PFSK-1 (cell line): ENCODE data around the gene OBP2B.

Experiments used
- FOXP2 ChIP-seq: optimal IDR thresholded peaks from 2 replicates; pipeline ENCODE3; 2011; ENCODE audit warnings: borderline replicate concordance, control low read depth, inconsistent platforms; ENCODE audit not compliant: insufficient read depth; ENCODE audit errors: extremely low read length, extremely low read depth
- POLR2AphosphoS5 ChIP-seq: IDR thresholded peaks from 2 replicates; pipeline ENCODE4 v1.6.1; 2012; ENCODE audit warnings: low read depth, mild to moderate bottlenecking, control low read depth, low read length, moderate library complexity
- SIN3A ChIP-seq: IDR thresholded peaks from 2 replicates; pipeline ENCODE4 v1.6.1; 2012; ENCODE audit warnings: mild to moderate bottlenecking, low read length, moderate library complexity, borderline replicate concordance; ENCODE audit not compliant: insufficient read depth
- TAF1 ChIP-seq: IDR thresholded peaks from 2 replicates; pipeline ENCODE4 v1.6.1; 2012; ENCODE audit warnings: low read length, control low read depth, borderline replicate concordance; ENCODE audit not compliant: insufficient read depth
- TF ChIP-seq, protein P1 (sequence below), 2 experiments: IDR thresholded peaks; 2 replicates each; pipeline versions ENCODE4 v1.6.1 to v1.8.0; 2011 to 2012; ENCODE audit warnings: low read depth in 2 of 2, low read length in 2 of 2, control low read depth in 1 of 2, inconsistent platforms in 1 of 2, mild to moderate bottlenecking in 1 of 2, moderate library complexity in 1 of 2; ENCODE audit not compliant: insufficient read depth in 1 of 2

OBP2B gene

DNA sequence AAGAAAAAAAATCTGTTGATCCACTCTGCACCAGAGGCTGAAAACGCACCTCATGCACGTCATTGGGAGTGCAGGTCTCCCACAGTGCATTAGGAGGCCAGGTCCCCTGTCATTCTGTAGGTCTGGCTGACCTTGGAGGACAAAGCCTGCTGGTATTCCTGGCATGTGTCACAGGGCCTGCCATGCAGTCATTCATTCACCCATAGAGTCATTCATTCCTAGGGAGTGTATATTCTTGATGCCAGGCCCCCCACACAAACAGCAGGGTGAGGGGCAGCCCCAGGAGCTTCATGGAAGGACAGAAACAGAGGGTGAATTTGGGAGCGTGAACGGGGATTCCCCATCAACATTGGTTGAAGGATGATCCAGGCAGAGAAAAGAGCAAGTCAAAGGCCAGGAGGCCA lies 47.5 kb downstream of the OBP2B start:
- TF ChIP-seq TAF1: no peak
- no peak for TF ChIP-seq POLR2AphosphoS5
- no peak for TF ChIP-seq SIN3A
- TF ChIP-seq, protein P1, sequence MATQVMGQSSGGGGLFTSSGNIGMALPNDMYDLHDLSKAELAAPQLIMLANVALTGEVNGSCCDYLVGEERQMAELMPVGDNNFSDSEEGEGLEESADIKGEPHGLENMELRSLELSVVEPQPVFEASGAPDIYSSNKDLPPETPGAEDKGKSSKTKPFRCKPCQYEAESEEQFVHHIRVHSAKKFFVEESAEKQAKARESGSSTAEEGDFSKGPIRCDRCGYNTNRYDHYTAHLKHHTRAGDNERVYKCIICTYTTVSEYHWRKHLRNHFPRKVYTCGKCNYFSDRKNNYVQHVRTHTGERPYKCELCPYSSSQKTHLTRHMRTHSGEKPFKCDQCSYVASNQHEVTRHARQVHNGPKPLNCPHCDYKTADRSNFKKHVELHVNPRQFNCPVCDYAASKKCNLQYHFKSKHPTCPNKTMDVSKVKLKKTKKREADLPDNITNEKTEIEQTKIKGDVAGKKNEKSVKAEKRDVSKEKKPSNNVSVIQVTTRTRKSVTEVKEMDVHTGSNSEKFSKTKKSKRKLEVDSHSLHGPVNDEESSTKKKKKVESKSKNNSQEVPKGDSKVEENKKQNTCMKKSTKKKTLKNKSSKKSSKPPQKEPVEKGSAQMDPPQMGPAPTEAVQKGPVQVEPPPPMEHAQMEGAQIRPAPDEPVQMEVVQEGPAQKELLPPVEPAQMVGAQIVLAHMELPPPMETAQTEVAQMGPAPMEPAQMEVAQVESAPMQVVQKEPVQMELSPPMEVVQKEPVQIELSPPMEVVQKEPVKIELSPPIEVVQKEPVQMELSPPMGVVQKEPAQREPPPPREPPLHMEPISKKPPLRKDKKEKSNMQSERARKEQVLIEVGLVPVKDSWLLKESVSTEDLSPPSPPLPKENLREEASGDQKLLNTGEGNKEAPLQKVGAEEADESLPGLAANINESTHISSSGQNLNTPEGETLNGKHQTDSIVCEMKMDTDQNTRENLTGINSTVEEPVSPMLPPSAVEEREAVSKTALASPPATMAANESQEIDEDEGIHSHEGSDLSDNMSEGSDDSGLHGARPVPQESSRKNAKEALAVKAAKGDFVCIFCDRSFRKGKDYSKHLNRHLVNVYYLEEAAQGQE (IDR thresholded peaks at IDR 0.05; ENCODE audit: insufficient read depth in 1 of 2, low read depth in 2 of 2, low read length in 2 of 2): no peak
- no peak for TF ChIP-seq FOXP2

DNA sequence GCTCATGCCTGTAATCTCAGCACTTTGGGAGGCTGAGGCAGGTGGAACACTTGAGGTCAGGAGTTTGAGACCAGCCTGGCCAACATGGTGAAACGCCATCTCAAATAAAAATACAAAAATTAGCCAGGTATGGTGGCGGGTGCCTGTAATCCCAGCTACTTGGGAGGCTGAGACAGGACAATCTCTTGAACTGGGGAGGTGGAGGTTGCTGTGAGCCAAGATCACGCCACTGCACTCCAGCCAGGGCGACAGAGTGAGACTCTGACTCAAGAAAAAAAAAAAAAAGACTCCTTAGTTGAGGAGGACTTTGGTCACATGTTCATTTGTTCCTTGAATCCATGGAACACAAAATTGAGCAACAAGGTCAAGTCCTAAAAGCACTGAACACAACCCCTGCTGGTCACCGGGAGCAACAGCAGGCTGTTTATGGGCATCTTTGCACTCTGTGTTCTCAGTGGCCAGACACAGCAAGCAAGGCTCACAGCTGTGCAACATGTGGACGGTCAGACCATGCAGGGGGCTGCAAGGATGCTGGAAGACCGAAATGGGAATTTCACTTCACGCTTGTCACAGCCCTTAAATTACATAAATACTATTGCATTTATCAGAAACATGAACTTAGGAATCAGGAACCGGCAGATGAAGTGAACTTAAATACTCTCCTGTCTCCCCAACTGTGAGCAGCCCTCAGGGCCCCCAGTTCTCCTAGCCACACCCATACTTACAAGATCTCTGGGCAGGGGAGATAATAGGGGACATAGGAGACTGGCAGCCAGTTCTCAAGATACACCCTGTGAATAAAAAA lies 48.1 kb downstream of the OBP2B start:
- peak; percentile 76 for TF ChIP-seq FOXP2
- TF ChIP-seq TAF1: no peak

DNA sequence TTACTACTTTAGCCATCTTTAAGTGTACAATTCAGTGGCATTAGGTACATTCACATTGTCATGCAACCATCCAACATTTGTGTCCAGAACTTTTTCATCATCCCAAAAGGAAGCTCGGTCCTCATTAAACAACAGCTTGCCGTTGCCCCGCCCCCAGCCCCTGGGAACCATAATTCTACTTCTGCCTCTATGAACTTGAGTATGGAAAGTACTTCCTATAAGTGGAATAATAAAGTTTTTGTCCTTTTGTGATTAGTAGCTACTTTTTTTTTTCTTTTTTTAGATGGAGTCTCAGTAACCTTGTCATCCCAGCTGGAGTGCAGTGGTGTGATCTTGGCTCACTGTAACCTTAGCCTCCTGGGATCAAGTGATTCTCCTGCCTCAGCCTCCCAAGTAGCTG lies 50.4 kb downstream of the OBP2B start:
- TF ChIP-seq, protein P1 (IDR thresholded peaks at IDR 0.05; ENCODE audit: insufficient read depth in 1 of 2, low read depth in 2 of 2, low read length in 2 of 2): no peak
- TF ChIP-seq SIN3A (no peak), FOXP2 (no peak), POLR2AphosphoS5 (no peak), TAF1 (no peak)
